Activated CD4-positive, alpha-beta T cell treated with anti-CD3 and anti-CD28 coated beads, Interleukin-2, Interleukin-6, amounts not matched to agents 100 ng/mL and 50 ng/mL, durations not matched to agents 16 hours and 8 hours (primary cell): ENCODE data around the gene NANOS3.

Source experiments
- DNase-seq: peaks from one replicate; pipeline ENCODE4 v3.0.0-alpha.2; 2020

The NANOS3 gene

GRCh38 chr19:13876834-13877233 lies at the start of gene NANOS3:
Gene NANOS3 (plus strand): TSS chr19:13877134. CDS start chr19:13877249, 115 bp downstream.
- DNase-seq = no peak

- no peak for DNase-seq
These were observed 49.3 kb upstream of the NANOS3 start for GRCh38 chr19:13827656-13828055.

- DNase-seq = no peak
These were observed 46.7 kb upstream of the NANOS3 start for GRCh38 chr19:13830114-13830740.

- DNase-seq = no peak
These were observed 46.0 kb upstream of the NANOS3 start for GRCh38 chr19:13830741-13831536.

GRCh38 chr19:13831537-13832467 lies 45.1 kb upstream of the NANOS3 start:
- DNase-seq = no peak

- peak; percentile 94 for DNase-seq
These were observed 43.3 kb upstream of the NANOS3 start for GRCh38 chr19:13833330-13834243.

GRCh38 chr19:13834244-13835069 lies 42.5 kb upstream of the NANOS3 start:
- no peak for DNase-seq

- DNase-seq = peak; percentile 36
These were observed 40.9 kb upstream of the NANOS3 start for GRCh38 chr19:13835791-13836723.

- DNase-seq = no peak
These were observed 38.4 kb upstream of the NANOS3 start for GRCh38 chr19:13838435-13839129.

- DNase-seq = peak; percentile 93
These were observed 37.6 kb upstream of the NANOS3 start for GRCh38 chr19:13839130-13839937.

GRCh38 chr19:13839938-13840304 lies 37.0 kb upstream of the NANOS3 start:
- no peak for DNase-seq

GRCh38 chr19:13840305-13841085 lies 36.4 kb upstream of the NANOS3 start:
- DNase-seq = peak; percentile 68

GRCh38 chr19:13841086-13841961 lies 35.6 kb upstream of the NANOS3 start:
- DNase-seq = peak; percentile 52

GRCh38 chr19:13841962-13842290 lies 35.0 kb upstream of the NANOS3 start:
- DNase-seq = no peak

GRCh38 chr19:13842291-13843103 lies 34.4 kb upstream of the NANOS3 start:
- peak; percentile 83 for DNase-seq
